Stimulated activated naive B cell treated with anti-CD40 and anti-IgM and Interleukin-4, amounts not matched to agents 10 μg/mL and 1 μg/mL and 100 μg/mL, for 72 hours (primary cell): ENCODE data around the gene FNBP1L.

Experiments
- ATAC-seq, 2 donors: fragments of 150-1000 bp; cut with Tn5 transposase; replicated peaks; 2 replicates each; pipeline ENCODE4 v1.10.0; 2021; ENCODE audit warnings: moderate library complexity in 1 of 2
- DNase-seq: peaks from one replicate; pipeline ENCODE4 v3.0.0; 2021
- H3K27ac Mint-ChIP-seq: one replicate; pipeline ENCODE4 v1.8.0; 2022; ENCODE audit warnings: mild to moderate bottlenecking, mixed read lengths
- H3K27me3 Mint-ChIP-seq, 2 donors: one replicate each; pipeline ENCODE4 v1.8.0; 2022; ENCODE audit warnings: mixed read lengths in 2 of 2
- H3K36me3 Mint-ChIP-seq, 2 donors: one replicate each; pipeline ENCODE4 v1.8.0; 2022; ENCODE audit warnings: mixed read lengths in 2 of 2, mild to moderate bottlenecking in 1 of 2
- H3K4me1 Mint-ChIP-seq, 2 donors: one replicate each; pipeline ENCODE4 v1.8.0; 2022; ENCODE audit warnings: mixed read lengths in 2 of 2, mild to moderate bottlenecking in 1 of 2
- H3K4me3 Mint-ChIP-seq, 2 donors: one replicate each; pipeline ENCODE4 v1.8.0; 2022; ENCODE audit warnings: mild to moderate bottlenecking in 2 of 2, mixed read lengths in 2 of 2, moderate library complexity in 1 of 2
- H3K9me3 Mint-ChIP-seq, 2 donors: one replicate each; pipeline ENCODE4 v1.8.0; 2022; ENCODE audit warnings: mixed read lengths in 2 of 2, mild to moderate bottlenecking in 1 of 2

FNBP1L gene

DNA sequence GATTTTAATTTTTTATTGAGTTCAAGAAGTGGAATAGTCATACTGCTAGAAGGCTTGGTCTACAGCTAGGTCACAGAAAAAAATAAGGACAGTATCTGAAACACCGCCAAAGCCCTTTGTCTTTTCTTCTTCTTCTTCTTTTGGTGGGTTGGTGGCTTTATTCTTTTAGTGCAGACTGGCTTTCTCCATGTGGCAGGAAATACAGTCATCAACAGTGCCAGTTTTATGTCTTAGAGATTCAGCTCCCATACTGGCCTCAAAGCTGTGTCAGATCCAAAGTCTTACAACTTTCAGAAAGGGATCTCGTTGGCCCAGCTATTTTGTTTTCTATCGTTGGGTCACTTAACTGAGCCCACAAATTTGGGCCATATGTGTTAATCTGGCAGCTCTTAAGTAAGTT is 58.2 kb downstream of the FNBP1L start:
- Mint-ChIP-seq H3K4me3 (no peak overlapping the region), H3K27ac (no peak overlapping the region), H3K36me3 (peaks cover 9 to 19% of the 10 kb centered on the region in 2 donors), H3K27me3 (no peaks in the 10 kb centered on the region), H3K4me1 (peaks cover 0 to 2% of the 10 kb centered on the region in 2 donors), H3K9me3 (peaks cover 0 to 4% of the 10 kb centered on the region in 2 donors)
- DNase-seq (no peak), ATAC-seq (no peak)

DNA sequence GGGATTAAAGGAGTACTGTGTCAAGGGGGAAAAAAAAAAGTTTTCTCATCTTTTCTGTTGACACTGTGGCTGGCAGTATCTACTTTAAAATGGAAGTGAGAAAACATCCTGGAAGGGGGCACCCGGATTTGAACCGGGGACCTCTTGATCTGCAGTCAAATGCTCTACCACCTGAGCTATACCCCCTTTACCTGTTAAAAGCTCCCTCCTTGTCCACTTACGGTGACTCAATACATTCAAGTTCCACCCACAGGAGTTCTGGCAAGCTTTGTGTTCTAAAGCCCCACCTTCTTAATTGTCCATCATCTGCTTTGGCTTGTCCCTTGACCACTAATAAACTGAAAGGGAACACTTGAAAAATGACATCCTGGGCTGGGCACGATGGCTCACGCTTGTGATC is 68.2 kb downstream of the FNBP1L start:
- DNase-seq: no peak
- no peaks in the 10 kb centered on the region for H3K9me3 Mint-ChIP-seq
- H3K36me3 Mint-ChIP-seq: no peaks in the 10 kb centered on the region
- no peak for ATAC-seq
- H3K27ac Mint-ChIP-seq: peak overlapping the region; percentile 47
- H3K4me1 Mint-ChIP-seq: peaks cover 2 to 6% of the 10 kb centered on the region in 2 donors
- no peak overlapping the region for H3K4me3 Mint-ChIP-seq
- no peaks in the 10 kb centered on the region for H3K27me3 Mint-ChIP-seq

DNA sequence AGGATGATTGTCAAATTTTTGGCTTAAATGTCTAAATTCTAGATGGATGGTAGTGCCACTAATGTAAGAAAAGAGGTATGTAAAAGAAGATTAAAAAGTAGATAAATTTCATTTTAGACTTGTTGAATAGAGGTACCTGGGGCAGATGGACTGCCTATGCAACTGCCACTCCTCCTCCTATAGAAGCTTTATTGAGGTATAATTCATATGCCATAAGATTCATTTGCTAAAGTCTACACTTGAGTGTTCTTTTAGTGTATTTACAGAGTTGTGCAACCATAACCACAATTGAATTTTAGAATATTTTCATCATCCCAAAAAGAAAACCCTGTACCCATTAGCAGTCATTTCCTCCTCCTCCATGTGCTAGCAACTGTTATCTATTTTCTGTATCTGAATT is 70.6 kb downstream of the FNBP1L start:
- Mint-ChIP-seq H3K36me3 (no peaks in the 10 kb centered on the region), H3K4me3 (no peak overlapping the region), H3K27me3 (no peaks in the 10 kb centered on the region), H3K27ac (no peak overlapping the region), H3K9me3 (no peaks in the 10 kb centered on the region), H3K4me1 (peaks cover 2 to 6% of the 10 kb centered on the region in 2 donors)
- no peak for DNase-seq
- no peak for ATAC-seq

DNA sequence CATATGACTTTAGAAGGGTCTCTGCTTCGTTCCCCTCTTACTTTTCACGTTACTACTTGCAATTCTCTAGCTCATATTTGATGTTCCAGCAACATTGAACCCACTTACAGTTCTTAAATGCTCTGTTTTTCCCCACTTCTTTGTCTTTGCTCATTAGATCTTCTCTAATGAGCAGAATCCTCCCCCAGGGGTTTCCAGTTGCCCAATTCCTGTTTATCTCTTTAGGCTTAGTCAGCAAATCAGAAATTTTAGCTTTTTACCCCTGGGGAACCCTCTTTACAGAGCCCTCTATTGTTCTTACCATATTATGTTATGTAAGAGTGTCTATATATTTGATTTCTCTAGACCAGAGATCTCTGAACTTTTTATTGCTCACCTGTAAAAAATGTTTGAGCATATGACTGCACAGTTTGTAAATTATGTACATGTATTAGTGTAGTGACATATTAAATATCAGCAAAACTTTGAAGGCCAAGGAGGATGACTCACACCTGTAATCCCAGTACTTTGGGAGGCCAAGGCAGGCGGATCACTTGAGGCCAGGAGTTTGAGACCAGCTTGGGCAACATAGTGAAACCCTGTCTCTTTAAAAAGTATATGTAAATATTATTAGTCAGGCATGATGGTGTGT is 71.4 kb downstream of the FNBP1L start:
- no peak for ATAC-seq
- no peak for DNase-seq
- Mint-ChIP-seq H3K27ac (no peak overlapping the region), H3K36me3 (no peaks in the 10 kb centered on the region), H3K9me3 (no peaks in the 10 kb centered on the region), H3K4me1 (peaks cover 2 to 6% of the 10 kb centered on the region in 2 donors), H3K27me3 (no peaks in the 10 kb centered on the region), H3K4me3 (no peak overlapping the region)

DNA sequence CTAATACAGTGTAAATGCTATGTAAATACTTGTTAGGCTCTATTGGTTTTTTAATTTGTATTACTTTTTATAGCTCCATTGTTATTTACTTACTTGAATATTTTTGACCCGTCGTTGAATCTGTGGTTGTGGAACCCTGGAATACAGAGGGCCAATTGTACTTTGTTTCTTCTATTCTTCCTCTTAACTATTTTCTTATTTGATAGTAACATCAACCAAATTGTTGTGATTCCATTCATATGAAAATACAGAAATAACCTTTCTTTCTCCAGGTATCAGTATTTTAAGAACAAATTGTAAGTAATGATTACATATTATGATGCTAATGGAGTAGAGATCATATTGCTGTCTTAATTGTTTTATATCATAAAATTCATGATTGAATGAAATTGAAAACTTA is 73.7 kb downstream of the FNBP1L start:
- no peak for ATAC-seq

DNA sequence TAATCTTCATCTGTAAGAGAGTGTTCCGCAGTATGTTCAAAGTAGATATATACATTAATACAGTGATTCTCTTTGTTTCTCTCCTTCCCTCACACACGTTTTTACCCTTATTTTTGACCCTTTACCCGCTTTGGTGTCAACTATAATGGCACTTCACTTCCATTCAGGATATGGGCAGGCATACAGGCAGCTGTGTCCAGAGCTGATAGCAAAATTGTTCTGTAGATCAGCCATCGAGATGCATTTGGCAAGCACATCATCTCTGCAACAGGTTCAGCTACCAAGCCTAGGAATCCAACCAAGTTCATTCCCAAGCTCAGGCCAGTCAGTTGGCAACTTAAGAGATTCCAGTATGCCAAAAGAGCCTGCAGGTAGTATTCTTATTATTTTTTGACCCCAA is 74.8 kb downstream of the FNBP1L start:
- Mint-ChIP-seq H3K27me3 (no peaks in the 10 kb centered on the region), H3K36me3 (peaks cover 2 to 3% of the 10 kb centered on the region in 2 donors), H3K9me3 (no peaks in the 10 kb centered on the region), H3K4me1 (peaks cover 2 to 6% of the 10 kb centered on the region in 2 donors), H3K4me3 (no peak overlapping the region), H3K27ac (no peak overlapping the region)
- ATAC-seq (no peak), DNase-seq (no peak)

More for the DNA sequence above, 73.7 kb downstream of the FNBP1L start:
- Mint-ChIP-seq H3K36me3 (peaks cover 0 to 3% of the 10 kb centered on the region in 2 donors), H3K9me3 (no peaks in the 10 kb centered on the region), H3K4me3 (no peak overlapping the region), H3K27me3 (no peaks in the 10 kb centered on the region), H3K27ac (no peak overlapping the region), H3K4me1 (peaks cover 2 to 6% of the 10 kb centered on the region in 2 donors)
- no peak for DNase-seq

DNA sequence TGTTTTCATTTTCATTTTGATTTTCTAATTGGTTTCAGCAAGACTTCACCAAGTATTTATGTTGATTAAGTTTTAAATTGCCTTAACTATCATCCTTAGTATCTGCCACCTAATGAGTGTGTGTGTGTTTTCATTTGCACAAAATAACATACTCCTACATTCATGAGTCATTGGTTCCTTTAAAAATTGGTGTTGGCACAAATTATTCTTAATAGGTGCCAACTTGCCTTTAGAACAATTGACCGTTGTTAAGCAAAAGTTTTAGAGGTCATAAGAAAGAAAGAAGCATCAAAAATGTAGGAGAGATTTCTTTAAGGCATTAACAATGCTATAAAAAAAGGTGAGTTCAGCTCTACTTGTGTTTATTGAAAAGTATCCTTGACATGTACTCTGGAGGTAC is 77.5 kb downstream of the FNBP1L start:
- H3K27ac Mint-ChIP-seq: no peak overlapping the region
- ATAC-seq (no peak), DNase-seq (no peak)
- H3K9me3 Mint-ChIP-seq: no peaks in the 10 kb centered on the region
- H3K36me3 Mint-ChIP-seq: peaks cover 2 to 3% of the 10 kb centered on the region in 2 donors
- H3K4me3 Mint-ChIP-seq: no peak overlapping the region
- no peaks in the 10 kb centered on the region for H3K27me3 Mint-ChIP-seq
- H3K4me1 Mint-ChIP-seq: peaks cover 6 to 9% of the 10 kb centered on the region in 2 donors

DNA sequence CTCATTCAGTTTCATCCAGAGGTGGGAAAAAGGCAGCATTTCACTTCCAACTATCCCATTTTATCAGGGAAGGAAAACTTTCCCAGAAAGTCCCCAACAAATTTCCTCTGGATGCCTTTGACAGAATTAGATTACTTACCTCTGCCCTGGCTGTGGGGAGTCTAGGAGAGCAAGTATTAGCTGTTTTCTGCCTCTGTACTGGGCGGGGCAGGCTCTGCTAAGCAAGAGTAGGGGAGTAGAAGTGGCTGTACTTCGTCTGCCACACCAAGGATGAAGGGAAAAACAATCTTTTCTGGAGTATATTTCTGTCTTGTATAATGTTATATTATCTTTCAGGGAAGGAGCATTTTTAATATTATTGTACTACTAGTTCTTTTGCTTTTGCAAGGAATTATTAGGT is 78.5 kb downstream of the FNBP1L start:
- Mint-ChIP-seq H3K9me3 (no peaks in the 10 kb centered on the region), H3K27ac (no peak overlapping the region), H3K4me3 (no peak overlapping the region), H3K4me1 (peaks cover 6 to 9% of the 10 kb centered on the region in 2 donors), H3K36me3 (peaks cover 2 to 6% of the 10 kb centered on the region in 2 donors), H3K27me3 (no peaks in the 10 kb centered on the region)
- no peak for DNase-seq
- no peak for ATAC-seq

DNA sequence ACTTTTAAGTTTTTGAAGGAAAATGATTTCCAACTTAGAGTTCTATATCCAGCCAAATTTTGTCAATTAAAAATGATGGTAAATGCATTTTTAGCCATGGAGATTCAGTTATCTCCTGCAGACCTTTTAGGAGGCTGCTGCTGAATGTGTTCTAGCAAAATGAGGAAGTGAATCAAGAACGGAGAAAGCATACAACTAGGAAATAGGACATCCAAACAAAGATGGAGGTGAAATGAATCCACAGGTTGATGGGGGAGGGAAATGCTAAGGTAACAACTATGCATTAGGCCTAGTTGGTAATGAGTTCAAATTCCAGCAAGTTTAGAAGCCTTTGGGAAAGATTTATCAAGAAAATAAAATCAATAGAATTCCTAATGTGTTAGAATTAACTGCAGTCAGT is 80.5 kb downstream of the FNBP1L start:
- H3K9me3 Mint-ChIP-seq: no peaks in the 10 kb centered on the region
- no peak overlapping the region for H3K27ac Mint-ChIP-seq
- H3K4me1 Mint-ChIP-seq: peaks cover 6 to 9% of the 10 kb centered on the region in 2 donors
- H3K36me3 Mint-ChIP-seq: peaks cover 4 to 6% of the 10 kb centered on the region in 2 donors
- ATAC-seq (no peak), DNase-seq (no peak)
- no peak overlapping the region for H3K4me3 Mint-ChIP-seq
- H3K27me3 Mint-ChIP-seq: no peaks in the 10 kb centered on the region

DNA sequence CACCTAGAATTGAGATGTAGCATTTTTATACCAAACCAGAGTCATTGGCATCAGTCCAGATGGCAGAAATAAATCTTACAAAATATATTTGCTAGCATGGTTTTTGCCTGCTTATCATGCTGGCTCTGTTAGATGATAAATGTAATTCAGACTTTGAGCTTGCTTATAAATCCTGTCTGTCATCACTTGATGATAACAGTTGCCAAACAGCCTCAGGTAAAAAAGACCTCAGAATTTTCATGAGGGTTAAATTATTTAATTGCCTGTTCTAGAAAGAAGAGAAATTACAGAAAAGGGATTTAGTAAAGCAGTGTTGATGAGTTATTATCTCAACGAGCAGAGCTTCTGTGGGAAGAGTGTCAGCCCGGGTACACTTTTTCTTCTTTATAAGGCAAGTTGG is 83.3 kb downstream of the FNBP1L start:
- Mint-ChIP-seq H3K27ac (no peak overlapping the region), H3K36me3 (peaks cover 3 to 4% of the 10 kb centered on the region in 2 donors), H3K9me3 (no peaks in the 10 kb centered on the region), H3K4me1 (peaks cover 6 to 9% of the 10 kb centered on the region in 2 donors), H3K27me3 (no peaks in the 10 kb centered on the region), H3K4me3 (no peak overlapping the region)
- no peak for ATAC-seq
- DNase-seq: no peak

DNA sequence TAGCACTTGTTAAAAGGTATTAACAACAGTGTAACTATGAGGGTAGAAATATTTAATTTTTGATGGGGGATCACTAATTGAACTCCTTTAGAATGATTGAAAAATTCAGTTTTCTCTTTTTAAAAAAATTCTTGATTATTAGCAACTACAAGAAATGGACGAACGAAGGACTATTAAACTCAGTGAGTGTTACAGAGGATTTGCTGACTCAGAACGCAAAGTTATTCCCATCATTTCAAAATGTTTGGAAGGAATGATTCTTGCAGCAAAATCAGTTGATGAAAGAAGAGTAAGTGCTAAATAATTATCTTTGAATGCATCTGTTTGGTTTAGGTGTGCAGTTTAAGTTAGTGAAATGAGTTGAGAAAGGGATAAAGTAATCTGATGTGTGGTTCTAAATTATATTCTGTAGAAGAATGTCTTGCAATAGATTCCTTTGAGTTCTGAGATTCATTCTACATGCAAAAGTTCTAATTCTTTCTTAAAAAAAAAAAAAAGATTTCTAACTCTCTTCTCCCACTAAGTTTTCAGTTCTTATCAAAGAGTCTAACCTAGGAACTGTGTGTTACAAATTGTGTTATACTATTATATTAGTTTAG is 85.0 kb downstream of the FNBP1L start:
- Mint-ChIP-seq H3K9me3 (no peaks in the 10 kb centered on the region), H3K36me3 (peaks cover 3% of the 10 kb centered on the region in 2 donors), H3K4me1 (peaks cover 6 to 9% of the 10 kb centered on the region in 2 donors), H3K27ac (no peak overlapping the region), H3K27me3 (no peaks in the 10 kb centered on the region), H3K4me3 (no peak overlapping the region)
- ATAC-seq (no peak), DNase-seq (no peak)

DNA sequence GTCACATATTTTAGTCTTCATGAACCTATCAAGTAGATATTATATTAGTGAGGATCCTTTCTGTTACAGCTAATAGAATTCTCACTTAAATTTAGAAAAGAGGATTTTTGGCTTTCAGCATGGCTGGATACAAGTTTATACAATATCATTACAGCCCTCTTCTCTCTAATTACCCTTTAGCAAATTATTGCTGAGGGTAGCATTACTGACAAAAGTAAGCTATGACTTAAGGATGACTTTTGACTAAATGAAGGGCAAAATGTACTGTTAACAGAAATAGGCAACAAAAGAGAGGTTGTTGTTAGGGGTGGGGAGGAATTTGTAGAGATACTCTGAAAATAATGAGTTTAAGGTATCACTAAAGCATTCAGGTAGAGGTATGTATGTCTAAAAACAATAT is 85.8 kb downstream of the FNBP1L start:
- H3K27me3 Mint-ChIP-seq: no peaks in the 10 kb centered on the region
- H3K36me3 Mint-ChIP-seq: peaks cover 3% of the 10 kb centered on the region in 2 donors
- ATAC-seq: no peak

DNA sequence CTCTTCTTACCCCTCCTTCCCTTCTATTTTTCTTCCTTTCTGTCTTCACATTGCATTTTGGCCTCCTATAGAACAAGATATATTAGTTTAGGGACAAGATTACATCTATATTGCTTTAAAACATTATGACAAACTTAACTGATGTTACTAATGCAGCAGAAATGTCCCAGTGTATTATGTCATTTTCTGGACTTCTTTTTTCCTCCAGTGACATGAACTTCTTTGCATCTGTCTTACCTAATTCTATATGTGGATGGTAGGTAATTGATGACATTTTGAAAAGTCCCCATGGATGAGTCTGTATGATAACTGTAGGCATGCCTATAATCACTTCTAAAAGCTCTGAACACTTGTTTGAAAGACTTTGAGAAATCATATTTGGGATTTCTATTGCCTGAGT is 89.5 kb downstream of the FNBP1L start:
- no peak for DNase-seq
- no peak for ATAC-seq
- Mint-ChIP-seq H3K36me3 (no peaks in the 10 kb centered on the region), H3K27ac (no peak overlapping the region), H3K9me3 (no peaks in the 10 kb centered on the region), H3K4me3 (no peak overlapping the region), H3K27me3 (no peaks in the 10 kb centered on the region), H3K4me1 (peaks cover 0 to 7% of the 10 kb centered on the region in 2 donors)

More for the DNA sequence above, 85.8 kb downstream of the FNBP1L start:
- Mint-ChIP-seq H3K4me3 (no peak overlapping the region), H3K4me1 (peaks cover 0 to 7% of the 10 kb centered on the region in 2 donors), H3K27ac (no peak overlapping the region), H3K9me3 (no peaks in the 10 kb centered on the region)
- no peak for DNase-seq

DNA sequence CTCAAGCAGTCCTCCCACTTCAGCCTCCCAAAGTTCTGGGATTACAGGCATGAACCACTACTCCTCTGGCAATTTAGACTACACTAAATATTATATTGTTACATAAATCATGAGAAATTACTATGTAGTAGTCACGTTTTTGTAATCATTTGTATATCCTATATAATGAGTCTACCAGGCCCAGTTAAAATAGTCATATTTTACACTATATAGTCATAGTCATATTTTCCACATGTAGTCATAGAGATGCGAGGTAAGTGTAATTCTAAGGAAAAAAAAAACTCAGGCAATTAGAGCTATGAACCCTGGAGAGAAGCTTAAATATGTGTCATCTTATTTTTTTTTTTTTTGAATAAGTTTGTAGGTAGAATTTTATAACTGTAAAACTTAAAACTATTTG is 90.0 kb downstream of the FNBP1L start:
- Mint-ChIP-seq H3K4me3 (no peak overlapping the region), H3K36me3 (no peaks in the 10 kb centered on the region), H3K4me1 (peaks cover 0 to 7% of the 10 kb centered on the region in 2 donors), H3K27me3 (no peaks in the 10 kb centered on the region), H3K9me3 (no peaks in the 10 kb centered on the region), H3K27ac (no peak overlapping the region)
- DNase-seq (no peak), ATAC-seq (peak; percentile 41 to 76)

DNA sequence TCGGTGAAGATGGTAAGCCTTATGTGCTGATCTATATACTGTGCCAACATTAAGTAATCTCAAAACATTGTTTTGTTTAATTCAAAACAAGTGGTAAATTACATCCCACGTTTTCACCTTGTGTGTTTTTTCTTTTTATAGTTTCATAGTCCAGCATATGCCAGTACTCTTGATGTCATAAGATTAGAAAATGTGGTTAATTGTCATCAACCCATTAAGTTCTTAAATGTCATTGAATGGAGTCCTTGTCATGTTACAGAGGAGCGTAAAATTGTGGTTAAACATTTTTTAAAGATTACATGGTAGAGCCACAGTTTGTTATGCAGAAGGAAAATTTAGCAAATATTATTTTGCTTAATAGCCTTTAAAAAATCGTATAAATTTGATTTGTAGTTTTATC is 93.1 kb downstream of the FNBP1L start:
- ATAC-seq (no peak), DNase-seq (no peak)
- Mint-ChIP-seq H3K27ac (no peak overlapping the region), H3K4me3 (no peak overlapping the region), H3K27me3 (no peaks in the 10 kb centered on the region), H3K9me3 (no peaks in the 10 kb centered on the region), H3K36me3 (no peaks in the 10 kb centered on the region), H3K4me1 (peaks cover 0 to 7% of the 10 kb centered on the region in 2 donors)
